Heart right ventricle (tissue), 16 donors: ENCODE results near the gene ZIC1. TPM values are rescaled to one million over a fixed set of nuclear protein-coding genes. Genes with fewer than 3 reads are reported as not detected.

Experiments
- ATAC-seq, 8 donors: fragments of 200-7000 bp; cut with Tn5 transposase; one replicate each; pipeline ENCODE4 v1.9.1; 2020; ENCODE audit warnings: mild to moderate bottlenecking in 8 of 8, moderate library complexity in 8 of 8, moderate number of reproducible peaks in 1 of 8
- DNase-seq, 2 donors: peaks; one replicate each; pipeline ENCODE4 v3.0.0-alpha.2; 2020
- H3K27ac ChIP-seq, 10 donors: fragments of 200-600 bp; sonication (generic) in 2 of 10; one replicate each; pipeline versions ENCODE4 v1.5.0 to v1.8.0; 2020 to 2022; ENCODE audit warnings: mild to moderate bottlenecking in 3 of 10
- H3K27me3 ChIP-seq, 7 donors: fragments of 200-600 bp; one replicate each; pipeline ENCODE4 v1.8.0; 2021 to 2022; ENCODE audit warnings: mild to moderate bottlenecking in 2 of 7
- H3K36me3 ChIP-seq, 9 donors: fragments of 200-600 bp; sonication (generic) in 1 of 9; one replicate each; pipeline versions ENCODE4 v1.5.0 to v1.8.0; 2020 to 2022; ENCODE audit warnings: mild to moderate bottlenecking in 2 of 9
- H3K4me1 ChIP-seq, 9 donors: fragments of 200-600 bp; sonication (generic) in 1 of 9; one replicate each; pipeline versions ENCODE4 v1.5.0 to v1.8.0; 2020 to 2022; ENCODE audit warnings: mild to moderate bottlenecking in 4 of 9
- H3K4me3 ChIP-seq, 10 donors: fragments of 200-600 bp; sonication (generic) in 2 of 10; one replicate each; pipeline versions ENCODE4 v1.5.0 to v1.8.0; 2020 to 2022; ENCODE audit warnings: mild to moderate bottlenecking in 7 of 10, moderate library complexity in 2 of 10
- H3K9me3 ChIP-seq, 11 donors: fragments of 200-600 bp in 10 of 11; sonication (generic) in 2 of 11; one replicate each; pipeline versions ENCODE4 v1.5.0 to v1.8.0; 2013 to 2022; ENCODE audit warnings: mild to moderate bottlenecking in 2 of 11, control low read depth in 1 of 11, moderate library complexity in 1 of 11
- CTCF ChIP-seq, 9 donors: fragments of 200-600 bp; sonication (generic) in 2 of 9; IDR thresholded peaks; one replicate each; pipeline versions ENCODE4 v1.5.0 to v1.8.0; 2021 to 2022; ENCODE audit warnings: antibody characterized with exemption in 9 of 9, mild to moderate bottlenecking in 5 of 9, moderate library complexity in 1 of 9
- WGBS, 2 donors: extraction: QIAGEN DNeasy Blood & Tissue Kit; methylation state at CpG; one replicate each; pipeline ENCODE4 v1.1.7; 2013; ENCODE audit warnings: inconsistent platforms in 1 of 2; 5-methylcytosine and 5-hydroxymethylcytosine counted together
- intact Hi-C, 10 donors: fragments of 100-400 bp; cut with DNase I; formaldehyde crosslinking; loops; one replicate each; pipeline versions ENCODE4 v1.11.1 to v1.14.2; 2022
- polyA plus RNA-seq, 2 donors: library from polyadenylated mRNA; stranded (reverse); fragments of 200-250 nt; gene quantifications; one replicate each; pipeline ENCODE4 v1.2.3, GENCODE V29; 2013
- total RNA-seq, 10 donors: library from RNA; stranded (reverse); fragmentation: NEBNext Ultra II Directional in 3 of 10; extraction: Animal tissue kit (Norgen Biotek cat#: 25700) in 3 of 10; gene quantifications; one replicate each; pipeline versions ENCODE4 v1.2.1 to v1.2.4, GENCODE V29; 2021 to 2023
- donor health status: Arrhythmogenic right ventricular cardiomyopathy.
- donor health status: ischemic (EF 13 %, LVEDD 7.1; RV severe dilation, severe dysfunction).
- donor health status: healthy with polysubstance abuse.
- donor health status: DM: no; HTN: yes; CAD: no.
- donor health status: DM: no; HTN: no; CAD: no.
- donor health status: ischemic (EF 25% LVEDD 6.9; RV normal size, moderate dysfunction).
- donor health status: ischemic (EF 25% LVEDD 5.7; RV mildly dilated, moderate dysfunction).
- donor health status: healthy.
- donor health status: DM: yes; HTN: yes; CAD: no.
- donor health status: Ischemic cardiomyopathy.
- donor health status: ischemic (EF 35%, LVEDD 5.7; RV mildly dilated, moderate dysfunction).
- donor health status: nonischemic (EF 11% LVEDD 7.7; RV severe dilation, severe dysfunction).
- donor health status: DM: yes; HTN: yes; CAD: no.
- donor health status: PGD.
- donor health status: ischemic (EF 29% LVEDD 5.4; RV normal size, mild dysfunction).
- donor health status: nonischemic (EF 23%, LVEDD 6.1; RV moderate dilation, normal function).

The ZIC1 gene
- total and polyA plus RNA-seq, 12 donors, result not detected

DNA sequence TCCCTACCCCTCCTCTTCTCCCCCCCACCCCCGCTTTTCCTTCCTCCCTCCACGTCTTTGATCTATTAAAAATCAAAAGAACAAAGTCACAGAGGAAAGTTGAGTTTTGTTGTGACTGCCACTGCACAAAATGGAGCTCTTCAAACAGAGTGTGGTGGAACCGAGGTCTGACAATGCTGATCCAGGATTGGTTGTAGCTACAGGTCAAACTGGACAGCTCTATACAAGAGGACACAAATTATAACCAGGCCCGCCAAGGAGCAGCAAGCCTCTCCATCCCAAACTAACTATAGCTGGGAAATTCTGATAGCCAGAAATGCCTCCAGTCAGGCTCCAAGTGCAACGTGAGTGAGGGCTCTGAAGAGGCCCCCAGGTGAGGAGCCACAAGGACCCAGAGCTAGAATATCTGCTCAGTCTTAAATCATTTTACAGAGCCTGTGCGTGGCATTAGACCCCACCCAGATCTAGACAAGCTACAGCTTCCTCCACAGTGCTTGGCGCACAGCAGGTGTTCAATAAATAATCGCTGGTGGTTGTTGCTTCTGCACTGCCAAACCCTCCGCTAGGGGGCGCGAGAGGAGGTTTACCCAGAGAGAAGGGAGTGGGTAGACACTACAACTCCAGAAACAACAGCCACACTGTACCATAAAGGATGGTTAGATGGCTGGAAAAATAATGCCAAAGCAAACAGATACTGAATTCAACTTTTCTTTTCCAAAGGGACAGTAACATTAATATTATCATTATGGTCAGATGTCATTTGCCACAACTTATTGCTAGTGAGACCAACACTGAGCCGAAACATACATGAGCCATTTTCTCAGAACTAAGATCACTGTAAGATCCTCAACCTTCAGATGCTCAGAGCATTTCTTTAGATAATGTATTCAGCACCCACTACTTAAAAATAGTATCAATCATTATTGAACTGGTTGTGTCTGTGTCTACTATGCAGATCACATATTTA is 47.4 kb upstream of the ZIC1 start:
- peaks cover 16 to 98% (median 92%) of the 10 kb centered on the region in 7 donors for H3K27me3 ChIP-seq
- no peak overlapping the region for H3K27ac ChIP-seq
- intact Hi-C loops, result no loop called here
- peaks cover 0 to 3% (median 0%) of the 10 kb centered on the region in 9 donors for H3K4me1 ChIP-seq
- TF ChIP-seq CTCF (IDR thresholded peaks at IDR 0.05), result peak in 7 of 9 donors; percentile 24 to 46 (median 33)
- H3K9me3 ChIP-seq, result peaks cover 0 to 3% (median 0%) of the 10 kb centered on the region in 11 donors
- DNase-seq (peak in 1 of 2 donors; percentile 26), ATAC-seq (no peak)
- no peaks in the 10 kb centered on the region for H3K36me3 ChIP-seq
- no peak overlapping the region for H3K4me3 ChIP-seq
- WGBS, 2 donors, result 9 to 10% methylated on average over 12 of the region's 12 CpGs

GRCh38 chr3:147364771-147365170 is 44.4 kb upstream of the ZIC1 start:
- DNase-seq, result no peak
- H3K27me3 ChIP-seq, result peaks cover 6 to 98% (median 92%) of the 10 kb centered on the region in 7 donors

GRCh38 chr3:147365196-147366115 is 43.7 kb upstream of the ZIC1 start:
- DNase-seq (no peak), ATAC-seq (no peak)
- intact Hi-C loops, result no loop called here
- peaks cover 0 to 3% (median 0%) of the 10 kb centered on the region in 9 donors for H3K4me1 ChIP-seq
- TF ChIP-seq CTCF (IDR thresholded peaks at IDR 0.05), result no peak
- 36 to 39% methylated on average over 6 of the region's 6 CpGs for WGBS, 2 donors
- no peak overlapping the region for H3K4me3 ChIP-seq
- H3K9me3 ChIP-seq, result no peaks in the 10 kb centered on the region
- H3K27ac ChIP-seq, result no peak overlapping the region
- H3K27me3 ChIP-seq, result peaks cover 4 to 98% (median 92%) of the 10 kb centered on the region in 7 donors
- H3K36me3 ChIP-seq, result no peaks in the 10 kb centered on the region

More at GRCh38 chr3:147364771-147365170, 44.4 kb upstream of the ZIC1 start:
- WGBS, 2 donors, result 14 to 44% methylated on average over 1 of the region's 1 CpG
- no peak for TF ChIP-seq CTCF (IDR thresholded peaks at IDR 0.05)
- Histone ChIP-seq H3K36me3 (no peaks in the 10 kb centered on the region), H3K4me3 (no peak overlapping the region), H3K4me1 (peaks cover 0 to 3% (median 0%) of the 10 kb centered on the region in 9 donors), H3K27ac (no peak overlapping the region), H3K9me3 (no peaks in the 10 kb centered on the region)
- intact Hi-C loops, result no loop called here
- ATAC-seq, result no peak

GRCh38 chr3:147367676-147368075 is 41.5 kb upstream of the ZIC1 start:
- H3K4me3 ChIP-seq, result no peak overlapping the region
- no peaks in the 10 kb centered on the region for H3K36me3 ChIP-seq
- no peaks in the 10 kb centered on the region for H3K9me3 ChIP-seq
- intact Hi-C loops, result no loop called here
- H3K27me3 ChIP-seq, result peaks cover 11 to 98% (median 94%) of the 10 kb centered on the region in 7 donors
- peaks cover 0 to 3% (median 0%) of the 10 kb centered on the region in 9 donors for H3K4me1 ChIP-seq
- 7 to 9% methylated on average over 1 of the region's 1 CpG for WGBS, 2 donors
- no peak overlapping the region for H3K27ac ChIP-seq
- no peak for ATAC-seq
- no peak for DNase-seq
- no peak for TF ChIP-seq CTCF (IDR thresholded peaks at IDR 0.05)
